Neuronal stem cell (in vitro differentiated cells): ENCODE data around the gene ARHGAP42.

Source experiments
- DNase-seq: peaks from one replicate; pipeline ENCODE4 v3.0.0-alpha.2; 2013; ENCODE audit warnings: low spot score
- H2AFZ ChIP-seq: one replicate; pipeline ENCODE4 v1.6.1; 2013; ENCODE audit warnings: mild to moderate bottlenecking, low read length, inconsistent platforms
- H2AK5ac ChIP-seq: 2 replicates; pipeline ENCODE4 v1.6.1; 2013; ENCODE audit warnings: low read depth, mild to moderate bottlenecking, inconsistent platforms, low read length, moderate library complexity, mixed read lengths
- H2BK120ac ChIP-seq: 2 replicates; pipeline ENCODE4 v1.6.1; 2013; ENCODE audit warnings: low read depth, mild to moderate bottlenecking, inconsistent platforms, low read length, moderate library complexity, mixed read lengths
- H2BK12ac ChIP-seq: one replicate; pipeline ENCODE4 v1.6.1; 2013; ENCODE audit warnings: low read length, inconsistent platforms
- H2BK15ac ChIP-seq: 2 replicates; pipeline ENCODE4 v1.6.1; 2013; ENCODE audit warnings: mild to moderate bottlenecking, low read length, inconsistent platforms, mixed read lengths
- H2BK5ac ChIP-seq: one replicate; pipeline ENCODE4 v1.6.1; 2013; ENCODE audit warnings: inconsistent platforms, mild to moderate bottlenecking, low read length, moderate library complexity
- H3K14ac ChIP-seq: one replicate; pipeline ENCODE4 v1.6.1; 2013; ENCODE audit warnings: low read length, inconsistent platforms
- H3K18ac ChIP-seq: 2 replicates; pipeline ENCODE4 v1.6.1; 2013; ENCODE audit warnings: low read length, inconsistent platforms
- H3K23ac ChIP-seq: 2 replicates; pipeline ENCODE4 v1.6.1; 2013; ENCODE audit warnings: low read depth, mild to moderate bottlenecking, mixed read lengths, low read length, inconsistent platforms; ENCODE audit not compliant: poor library complexity
- H3K27ac ChIP-seq: replicated peaks from 3 replicates; pipeline ENCODE4 v1.5.1; 2013; ENCODE audit warnings: low read length, inconsistent platforms
- H3K27me3 ChIP-seq, 3 experiments: 2 replicates each; pipeline ENCODE4 v1.6.1; 2013; ENCODE audit warnings: low read length in 3 of 3, mild to moderate bottlenecking in 2 of 3, inconsistent platforms in 1 of 3, low read depth in 1 of 3, mixed read lengths in 1 of 3, moderate library complexity in 1 of 3; ENCODE audit not compliant: control insufficient read depth in 3 of 3, insufficient read depth in 3 of 3
- H3K36me3 ChIP-seq, 2 donors: replicated peaks in 1 of 2; 2 replicates each; pipeline ENCODE4 v1.6.1; 2013; ENCODE audit warnings: low read length in 2 of 2; ENCODE audit not compliant: control insufficient read depth in 2 of 2, insufficient read depth in 2 of 2
- H3K4ac ChIP-seq: 2 replicates; pipeline ENCODE4 v1.6.1; 2013; ENCODE audit warnings: inconsistent platforms, mild to moderate bottlenecking, low read length, moderate library complexity
- H3K4me1 ChIP-seq, 2 donors: 1 replicate in 1 of 2; 2 replicates in 1 of 2; pipeline ENCODE4 v1.6.1; 2013; ENCODE audit warnings: low read length in 2 of 2, low read depth in 1 of 2; ENCODE audit not compliant: control insufficient read depth in 2 of 2, insufficient read depth in 1 of 2
- H3K4me2 ChIP-seq: one replicate; pipeline ENCODE4 v1.6.1; 2013; ENCODE audit warnings: mild to moderate bottlenecking, low read length, inconsistent platforms; ENCODE audit not compliant: insufficient read depth, poor library complexity, severe bottlenecking
- H3K4me3 ChIP-seq, 2 donors: 2 replicates each; pipeline ENCODE4 v1.5.1; 2013; ENCODE audit warnings: low read length in 2 of 2, mild to moderate bottlenecking in 2 of 2, inconsistent platforms in 1 of 2, moderate library complexity in 1 of 2
- H3K79me1 ChIP-seq: one replicate; pipeline ENCODE4 v1.6.1; 2013; ENCODE audit warnings: low read depth, mild to moderate bottlenecking, inconsistent platforms, low read length, moderate library complexity
- H3K9ac ChIP-seq: one replicate; pipeline ENCODE4 v1.6.1; 2013; ENCODE audit warnings: mild to moderate bottlenecking, low read depth, low read length, inconsistent platforms; ENCODE audit not compliant: poor library complexity
- H3K9me3 ChIP-seq, 2 donors: replicated peaks in 1 of 2; 2 replicates each; pipeline versions ENCODE3 to v1.6.1; 2013; ENCODE audit warnings: low read length in 2 of 2, mild to moderate bottlenecking in 2 of 2, inconsistent platforms in 1 of 2, low read depth in 1 of 2, mixed read lengths in 1 of 2, moderate library complexity in 1 of 2; ENCODE audit not compliant: control insufficient read depth in 2 of 2, insufficient read depth in 1 of 2
- H4K8ac ChIP-seq: one replicate; pipeline ENCODE4 v1.6.1; 2013; ENCODE audit warnings: low read depth, mild to moderate bottlenecking, inconsistent platforms, low read length, moderate library complexity
- H4K91ac ChIP-seq: one replicate; pipeline ENCODE4 v1.6.1; 2013; ENCODE audit warnings: low read length, low read depth, mild to moderate bottlenecking, inconsistent platforms; ENCODE audit not compliant: poor library complexity
- WGBS, 2 donors: extraction: QIAGEN DNeasy Blood & Tissue Kit; methylation state at CpG; one replicate each; pipeline ENCODE4 v1.1.7; 2013; ENCODE audit warnings: missing lambda C conversion rate in 2 of 2, mixed read lengths in 1 of 2; ENCODE audit not compliant: insufficient read length in 2 of 2, insufficient replicate concordance in 1 of 2; ENCODE audit errors: extremely low coverage in 2 of 2; 5-methylcytosine and 5-hydroxymethylcytosine counted together

Gene ARHGAP42

DNA sequence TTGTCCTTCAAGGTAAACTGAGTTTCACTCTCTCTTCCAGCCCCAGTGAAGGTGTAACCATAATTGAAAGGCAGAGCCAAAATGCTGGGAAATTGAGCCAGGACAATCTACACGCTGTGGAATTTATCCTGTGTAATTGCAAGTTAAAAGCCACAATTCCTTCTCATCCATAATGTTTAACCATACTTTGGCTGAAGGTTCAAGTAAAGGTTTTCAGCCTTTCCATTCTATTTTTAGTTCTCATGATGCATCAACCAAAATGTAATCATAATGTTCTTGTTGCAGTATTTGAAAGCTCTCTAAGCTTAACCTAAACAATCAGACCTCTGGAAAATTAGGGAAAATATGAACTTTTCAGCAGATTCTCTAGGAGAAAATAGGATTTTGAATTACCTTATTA is 14.0 kb upstream of the ARHGAP42 start:
- no peak overlapping the region for H3K4ac ChIP-seq
- H3K79me1 ChIP-seq = no peaks in the 10 kb centered on the region
- no peak overlapping the region for H4K91ac ChIP-seq
- H3K14ac ChIP-seq = no peak overlapping the region
- H4K8ac ChIP-seq = no peak overlapping the region
- no peak overlapping the region for H2BK12ac ChIP-seq
- H3K9ac ChIP-seq = no peak overlapping the region
- no CpG with 5 or more reads among the region's 1 CpG for WGBS, 2 donors
- no peaks in the 10 kb centered on the region for H3K27me3 ChIP-seq
- DNase-seq = no peak
- H3K4me3 ChIP-seq = no peak overlapping the region
- H3K27ac ChIP-seq = no peak overlapping the region
- no peak overlapping the region for H3K4me2 ChIP-seq
- no peak overlapping the region for H2AFZ ChIP-seq
- H3K23ac ChIP-seq = no peak overlapping the region
- no peak overlapping the region for H2BK5ac ChIP-seq
- H2BK15ac ChIP-seq = no peak overlapping the region
- H3K36me3 ChIP-seq = no peaks in the 10 kb centered on the region
- H2AK5ac ChIP-seq = no peak overlapping the region
- H3K4me1 ChIP-seq = no peaks in the 10 kb centered on the region
- H3K18ac ChIP-seq = no peak overlapping the region
- H2BK120ac ChIP-seq = no peak overlapping the region
- H3K9me3 ChIP-seq = no peaks in the 10 kb centered on the region

DNA sequence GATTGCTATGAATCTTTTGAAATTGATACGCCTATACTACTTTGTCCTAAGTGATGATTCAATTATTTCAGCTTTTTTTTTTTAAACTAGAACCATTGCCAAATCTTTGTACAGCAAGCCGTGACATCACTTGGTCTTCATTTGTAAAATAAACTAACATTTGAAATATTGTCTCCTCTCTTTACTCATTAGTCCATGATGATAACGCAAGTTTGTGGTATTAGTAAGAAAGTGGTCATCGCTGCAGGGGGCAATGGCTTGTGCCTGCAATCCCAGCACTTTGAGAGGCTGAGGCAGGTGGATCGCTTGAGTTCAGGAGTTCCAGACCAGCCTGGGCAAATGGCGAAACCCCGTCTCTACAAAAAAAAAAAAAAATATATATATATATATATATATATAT is 12.9 kb upstream of the ARHGAP42 start:
- Histone ChIP-seq H3K4me1 (no peaks in the 10 kb centered on the region), H2AK5ac (no peak overlapping the region), H3K36me3 (no peaks in the 10 kb centered on the region), H2BK120ac (no peak overlapping the region), H3K18ac (no peak overlapping the region), H2BK15ac (no peak overlapping the region), H3K23ac (no peak overlapping the region), H2BK5ac (no peak overlapping the region), H3K79me1 (no peaks in the 10 kb centered on the region), H3K14ac (no peak overlapping the region), H3K27ac (no peak overlapping the region), H3K27me3 (no peaks in the 10 kb centered on the region), H4K8ac (no peak overlapping the region), H2BK12ac (no peak overlapping the region), H3K9ac (no peak overlapping the region), H4K91ac (no peak overlapping the region), H3K4ac (no peak overlapping the region), H3K9me3 (no peaks in the 10 kb centered on the region), H2AFZ (no peak overlapping the region), H3K4me2 (no peak overlapping the region), H3K4me3 (no peak overlapping the region)
- no CpG with 5 or more reads among the region's 7 CpGs for WGBS, 2 donors
- DNase-seq = no peak

DNA sequence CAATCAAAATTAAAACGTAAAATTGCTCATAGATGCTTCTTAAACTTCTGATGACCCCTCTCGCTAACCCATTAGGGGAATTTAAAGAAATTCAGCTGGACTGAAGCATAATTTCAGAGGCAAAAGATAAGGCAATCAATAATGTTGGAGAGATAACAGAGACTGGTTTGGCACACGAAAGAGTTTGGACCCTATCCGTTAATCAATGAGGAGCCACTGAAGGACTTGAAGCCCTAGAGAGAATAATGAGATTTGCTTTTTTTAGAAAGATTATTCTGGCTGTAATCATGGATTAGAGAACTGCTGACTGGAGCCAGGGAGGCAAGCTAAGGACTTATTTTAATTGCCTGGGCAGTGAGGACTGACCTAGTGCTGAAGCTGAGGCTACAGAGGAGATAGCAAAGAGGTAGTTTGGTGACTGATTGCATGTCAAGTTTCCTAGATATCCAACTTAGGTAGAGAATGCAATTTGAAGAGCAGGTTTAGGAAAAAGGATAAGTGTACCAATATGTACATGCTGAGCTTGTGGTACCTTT is 11.9 kb upstream of the ARHGAP42 start:
- no peak overlapping the region for H3K23ac ChIP-seq
- H3K27me3 ChIP-seq = no peaks in the 10 kb centered on the region
- H3K9me3 ChIP-seq = no peaks in the 10 kb centered on the region
- H2BK12ac ChIP-seq = no peak overlapping the region
- no peak for DNase-seq
- H4K91ac ChIP-seq = no peak overlapping the region
- H3K4me3 ChIP-seq = no peak overlapping the region
- H3K9ac ChIP-seq = no peak overlapping the region
- no peak overlapping the region for H3K4me2 ChIP-seq
- H3K18ac ChIP-seq = no peak overlapping the region
- no peaks in the 10 kb centered on the region for H3K79me1 ChIP-seq
- H3K4me1 ChIP-seq = no peaks in the 10 kb centered on the region
- no peak overlapping the region for H2BK5ac ChIP-seq
- no peak overlapping the region for H4K8ac ChIP-seq
- no peaks in the 10 kb centered on the region for H3K36me3 ChIP-seq
- H2AFZ ChIP-seq = no peak overlapping the region
- no peak overlapping the region for H3K4ac ChIP-seq
- H2BK15ac ChIP-seq = no peak overlapping the region
- no peak overlapping the region for H2BK120ac ChIP-seq
- no peak overlapping the region for H3K27ac ChIP-seq
- H2AK5ac ChIP-seq = no peak overlapping the region
- no peak overlapping the region for H3K14ac ChIP-seq
- no CpG with 5 or more reads among the region's 4 CpGs for WGBS, 2 donors

DNA sequence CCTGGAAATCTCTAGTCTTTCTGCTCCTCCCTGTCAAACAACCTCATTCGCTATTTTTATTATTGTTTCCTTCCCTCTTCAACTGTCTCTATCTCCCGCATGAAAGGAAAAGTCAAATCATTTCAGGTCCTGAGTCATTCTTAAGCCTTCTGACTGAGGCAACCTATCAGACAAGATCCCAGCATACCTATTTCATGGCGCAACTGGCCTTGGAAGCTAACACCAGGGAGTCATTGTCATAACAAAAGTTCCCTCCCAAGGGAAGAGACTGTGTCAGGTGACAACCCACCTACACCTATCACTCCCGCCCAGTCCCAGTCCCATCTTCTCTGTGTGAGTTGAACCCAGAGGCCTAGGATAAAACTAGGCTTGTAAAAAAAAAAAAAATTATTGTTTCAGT is 10.2 kb upstream of the ARHGAP42 start:
- no CpG with 5 or more reads among the region's 4 CpGs for WGBS, 2 donors
- no peak overlapping the region for H4K8ac ChIP-seq
- DNase-seq = no peak

More for the DNA sequence above, 10.2 kb upstream of the ARHGAP42 start:
- Histone ChIP-seq H3K9me3 (no peaks in the 10 kb centered on the region), H3K79me1 (no peaks in the 10 kb centered on the region), H3K14ac (no peak overlapping the region), H3K36me3 (no peaks in the 10 kb centered on the region), H3K23ac (no peak overlapping the region), H3K4me3 (no peak overlapping the region), H3K4me2 (no peak overlapping the region), H2AK5ac (no peak overlapping the region), H2BK5ac (no peak overlapping the region), H2BK120ac (no peak overlapping the region), H2BK12ac (no peak overlapping the region), H2AFZ (no peak overlapping the region), H2BK15ac (no peak overlapping the region), H3K27me3 (no peaks in the 10 kb centered on the region), H3K18ac (no peak overlapping the region), H3K4me1 (no peaks in the 10 kb centered on the region), H3K4ac (no peak overlapping the region), H3K9ac (no peak overlapping the region), H3K27ac (no peak overlapping the region), H4K91ac (no peak overlapping the region)
